ENCODE measurements around the gene ACOXL.

ACOXL gene

GRCh38 chr2:110740747-110741349, 8.5 kb downstream of the ACOXL start:
- Histone ChIP-seq H4K20me1 (ENCODE audit: control insufficient read depth, insufficient read depth, low read depth, low read length) (no peaks in the 10 kb centered on the region), H3K4me3 (ENCODE audit: low read length) (no peak overlapping the region), H3K4me2 (ENCODE audit: low read length) (no peak overlapping the region), H3F3A (ENCODE audit: control insufficient read depth, insufficient read depth) (no peaks in the 10 kb centered on the region), H3K79me2 (ENCODE audit: control insufficient read depth, low read length) (no peaks in the 10 kb centered on the region), H3K27ac (ENCODE audit: low read depth, low read length) (no peak overlapping the region), H3K27me3 (ENCODE audit: control insufficient read depth, low read length) (peaks cover 31% of the 10 kb centered on the region), H3K36me3 (ENCODE audit: control insufficient read depth, low read length) (no peaks in the 10 kb centered on the region), H3K4me1 (ENCODE audit: control insufficient read depth, low read length) (no peaks in the 10 kb centered on the region), H3K9me3 (ENCODE audit: control insufficient read depth, insufficient read depth, low read length) (no peaks in the 10 kb centered on the region), H3K9me2 (replicated peaks; ENCODE audit: control insufficient read depth, low read length) (no peaks in the 10 kb centered on the region)
- no peak for TF ChIP-seq EZH2phosphoT487 (IDR thresholded peaks at IDR 0.05; ENCODE audit: borderline replicate concordance, low read length)
- TF ChIP-seq, protein P1, sequence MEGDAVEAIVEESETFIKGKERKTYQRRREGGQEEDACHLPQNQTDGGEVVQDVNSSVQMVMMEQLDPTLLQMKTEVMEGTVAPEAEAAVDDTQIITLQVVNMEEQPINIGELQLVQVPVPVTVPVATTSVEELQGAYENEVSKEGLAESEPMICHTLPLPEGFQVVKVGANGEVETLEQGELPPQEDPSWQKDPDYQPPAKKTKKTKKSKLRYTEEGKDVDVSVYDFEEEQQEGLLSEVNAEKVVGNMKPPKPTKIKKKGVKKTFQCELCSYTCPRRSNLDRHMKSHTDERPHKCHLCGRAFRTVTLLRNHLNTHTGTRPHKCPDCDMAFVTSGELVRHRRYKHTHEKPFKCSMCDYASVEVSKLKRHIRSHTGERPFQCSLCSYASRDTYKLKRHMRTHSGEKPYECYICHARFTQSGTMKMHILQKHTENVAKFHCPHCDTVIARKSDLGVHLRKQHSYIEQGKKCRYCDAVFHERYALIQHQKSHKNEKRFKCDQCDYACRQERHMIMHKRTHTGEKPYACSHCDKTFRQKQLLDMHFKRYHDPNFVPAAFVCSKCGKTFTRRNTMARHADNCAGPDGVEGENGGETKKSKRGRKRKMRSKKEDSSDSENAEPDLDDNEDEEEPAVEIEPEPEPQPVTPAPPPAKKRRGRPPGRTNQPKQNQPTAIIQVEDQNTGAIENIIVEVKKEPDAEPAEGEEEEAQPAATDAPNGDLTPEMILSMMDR (IDR thresholded peaks at IDR 0.05; ENCODE audit: low read depth, low read length, poor library complexity, severe bottlenecking): no peak

GRCh38 chr2:110741491-110741980, 9.2 kb downstream of the ACOXL start:
- H3K4me3 ChIP-seq (ENCODE audit: low read length): no peak overlapping the region

DNA sequence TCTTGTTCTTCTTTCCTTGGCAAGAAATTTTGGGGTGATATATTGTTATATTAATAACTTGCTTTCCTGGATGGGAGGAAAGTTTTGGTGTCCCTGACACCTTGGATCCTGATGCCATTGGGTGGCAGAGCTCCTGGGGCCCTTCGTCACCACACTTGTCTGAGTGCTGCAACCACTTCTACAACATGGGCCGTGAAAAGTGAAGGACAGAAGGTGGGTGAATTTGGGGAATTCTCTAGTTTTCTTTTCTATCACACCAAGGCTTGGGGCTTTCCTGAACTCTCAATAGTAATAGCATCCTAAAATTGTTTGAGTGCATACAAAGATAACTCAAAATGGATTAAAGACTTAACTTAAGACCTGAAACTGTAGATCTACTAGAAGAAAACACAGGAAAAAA, 10.0 kb downstream of the ACOXL start:
- no peak overlapping the region for H3K27ac ChIP-seq (ENCODE audit: low read depth, low read length)
- peaks cover 35% of the 10 kb centered on the region for H3K27me3 ChIP-seq (ENCODE audit: control insufficient read depth, low read length)
- no peak for TF ChIP-seq EZH2phosphoT487 (IDR thresholded peaks at IDR 0.05; ENCODE audit: borderline replicate concordance, low read length)
- TF ChIP-seq, protein P1 (IDR thresholded peaks at IDR 0.05; ENCODE audit: low read depth, low read length, poor library complexity, severe bottlenecking): no peak
- H3K9me2 ChIP-seq (replicated peaks; ENCODE audit: control insufficient read depth, low read length): no peaks in the 10 kb centered on the region
- H3F3A ChIP-seq (ENCODE audit: control insufficient read depth, insufficient read depth): no peaks in the 10 kb centered on the region
- H3K36me3 ChIP-seq (ENCODE audit: control insufficient read depth, low read length): no peaks in the 10 kb centered on the region
- H3K4me1 ChIP-seq (ENCODE audit: control insufficient read depth, low read length): no peaks in the 10 kb centered on the region
- H3K4me2 ChIP-seq (ENCODE audit: low read length): no peak overlapping the region
- H3K79me2 ChIP-seq (ENCODE audit: control insufficient read depth, low read length): no peaks in the 10 kb centered on the region
- no peaks in the 10 kb centered on the region for H3K9me3 ChIP-seq (ENCODE audit: control insufficient read depth, insufficient read depth, low read length)
- H3K4me3 ChIP-seq (ENCODE audit: low read length): no peak overlapping the region
- no peaks in the 10 kb centered on the region for H4K20me1 ChIP-seq (ENCODE audit: control insufficient read depth, insufficient read depth, low read depth, low read length)

More at GRCh38 chr2:110741491-110741980, 9.2 kb downstream of the ACOXL start:
- H3K9me2 ChIP-seq (replicated peaks; ENCODE audit: control insufficient read depth, low read length): no peaks in the 10 kb centered on the region
- no peaks in the 10 kb centered on the region for H3F3A ChIP-seq (ENCODE audit: control insufficient read depth, insufficient read depth)
- H3K79me2 ChIP-seq (ENCODE audit: control insufficient read depth, low read length): no peaks in the 10 kb centered on the region
- H3K9me3 ChIP-seq (ENCODE audit: control insufficient read depth, insufficient read depth, low read length): no peaks in the 10 kb centered on the region
- no peak overlapping the region for H3K4me2 ChIP-seq (ENCODE audit: low read length)
- H3K36me3 ChIP-seq (ENCODE audit: control insufficient read depth, low read length): no peaks in the 10 kb centered on the region
- H3K27ac ChIP-seq (ENCODE audit: low read depth, low read length): no peak overlapping the region
- peaks cover 31% of the 10 kb centered on the region for H3K27me3 ChIP-seq (ENCODE audit: control insufficient read depth, low read length)
- TF ChIP-seq EZH2phosphoT487 (IDR thresholded peaks at IDR 0.05; ENCODE audit: borderline replicate concordance, low read length): no peak
- TF ChIP-seq, protein P1 (IDR thresholded peaks at IDR 0.05; ENCODE audit: low read depth, low read length, poor library complexity, severe bottlenecking): no peak
- no peaks in the 10 kb centered on the region for H3K4me1 ChIP-seq (ENCODE audit: control insufficient read depth, low read length)
- H4K20me1 ChIP-seq (ENCODE audit: control insufficient read depth, insufficient read depth, low read depth, low read length): no peaks in the 10 kb centered on the region
